Endothelial cell of hepatic sinusoid (primary cell): Measurements from ENCODE around the gene SPATA4.

ENCODE experiments used
- in situ Hi-C: cut with HindIII; loops from 2 replicates; pipeline ENCODE4 v1.10.0; 2017; ENCODE audit warnings: low sequenced_read_pairs

SPATA4 gene

DNA sequence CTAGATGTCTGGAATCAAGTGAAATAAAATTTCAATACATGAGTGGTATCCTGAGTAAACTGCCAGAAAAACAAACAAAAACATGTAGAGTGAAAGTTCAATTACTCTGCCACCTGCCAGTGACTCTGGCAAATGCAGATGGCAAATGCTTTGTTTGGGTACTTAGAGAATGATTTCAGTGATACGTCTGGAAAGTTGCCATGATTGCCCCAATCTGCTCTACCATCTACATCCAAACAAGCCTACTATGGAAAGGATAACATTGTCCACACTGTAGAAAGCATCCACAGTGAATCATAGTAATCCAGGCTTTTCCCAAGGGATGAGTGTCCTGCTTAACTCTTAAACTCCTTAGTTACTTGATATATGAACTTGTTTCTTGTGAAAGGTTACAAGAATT is 3.4 kb downstream of the SPATA4 start:
- in situ Hi-C loops, result no loop called here

DNA sequence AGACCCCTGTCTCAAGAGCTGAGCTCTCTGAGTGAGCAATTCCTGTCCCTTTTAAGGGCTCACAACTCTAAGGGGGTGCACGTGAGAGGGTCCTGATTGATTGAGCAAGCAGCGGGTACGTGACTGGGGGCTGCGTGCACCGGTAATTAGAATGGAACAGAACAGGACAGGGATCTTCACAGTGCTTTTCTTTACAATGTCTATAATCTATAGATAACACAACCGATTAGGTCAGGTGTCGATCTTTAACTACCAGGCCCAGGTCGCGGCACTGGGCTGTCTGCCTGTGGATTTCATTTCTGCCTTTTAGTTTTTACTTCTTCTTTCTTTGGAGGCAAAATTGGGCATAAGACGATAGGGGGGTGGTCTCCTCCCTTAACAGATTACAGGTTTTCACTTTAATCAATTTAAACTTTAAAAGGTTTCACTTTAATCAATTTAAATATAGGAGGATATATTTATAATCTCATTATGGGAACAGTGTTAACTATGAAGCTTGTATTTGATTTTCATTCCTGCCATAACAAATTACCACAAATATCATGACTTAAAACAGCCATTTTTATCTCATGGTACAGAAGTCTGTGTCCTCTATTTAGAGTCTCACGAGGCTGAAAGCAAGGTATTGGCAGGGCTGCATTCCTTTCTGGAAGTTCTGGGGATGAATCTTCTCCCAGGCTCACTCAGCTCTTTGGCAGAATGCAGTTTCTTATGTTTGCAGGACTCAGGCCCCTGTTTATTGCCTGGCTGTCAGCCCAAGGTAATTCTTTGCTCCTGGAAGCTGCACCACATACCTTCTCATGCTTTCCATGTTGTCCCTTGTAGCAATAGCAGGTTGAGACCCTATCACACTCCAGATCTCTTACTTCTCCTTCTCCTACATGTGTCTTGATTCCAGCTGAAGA is 5.2 kb downstream of the SPATA4 start:
- in situ Hi-C loops, result no loop called here

DNA sequence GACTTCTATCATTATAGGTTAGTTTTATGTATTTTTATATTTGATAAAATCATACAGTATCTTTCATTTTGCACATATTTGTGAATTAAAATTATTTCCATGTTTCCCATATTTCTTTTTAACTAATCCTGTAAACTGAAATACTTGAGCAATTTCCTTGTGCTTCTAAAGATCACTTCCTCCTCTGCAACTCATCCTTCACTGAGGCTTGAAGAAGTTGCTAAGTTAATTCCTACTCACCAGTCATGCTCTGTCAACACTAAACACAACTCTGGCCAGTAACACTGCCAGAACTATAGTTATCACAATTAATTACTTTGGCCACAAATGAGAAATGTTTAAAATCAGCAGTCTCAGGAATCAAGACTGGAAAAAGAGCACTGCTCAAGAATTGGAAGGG is 6.7 kb downstream of the SPATA4 start:
- in situ Hi-C loops, result no loop called here

DNA sequence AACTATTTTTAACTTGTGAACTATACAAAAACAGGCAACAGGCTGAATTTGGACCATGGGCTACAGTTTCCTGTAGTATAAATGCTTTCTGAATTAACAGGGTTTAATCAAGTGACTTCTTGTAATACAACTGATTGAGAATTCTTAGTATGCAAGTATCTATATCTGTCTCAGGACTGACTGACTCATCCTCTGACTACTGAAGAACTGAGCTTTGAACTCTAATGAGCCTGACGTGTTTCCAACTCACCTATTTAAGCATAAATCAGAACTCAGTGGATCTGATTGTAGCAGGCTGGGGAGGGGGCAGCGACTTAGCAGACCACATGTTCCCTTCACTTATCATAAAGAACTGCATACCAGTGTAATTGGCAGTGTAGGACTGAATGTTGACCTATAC is 7.8 kb downstream of the SPATA4 start:
- in situ Hi-C loops, result no loop called here

DNA sequence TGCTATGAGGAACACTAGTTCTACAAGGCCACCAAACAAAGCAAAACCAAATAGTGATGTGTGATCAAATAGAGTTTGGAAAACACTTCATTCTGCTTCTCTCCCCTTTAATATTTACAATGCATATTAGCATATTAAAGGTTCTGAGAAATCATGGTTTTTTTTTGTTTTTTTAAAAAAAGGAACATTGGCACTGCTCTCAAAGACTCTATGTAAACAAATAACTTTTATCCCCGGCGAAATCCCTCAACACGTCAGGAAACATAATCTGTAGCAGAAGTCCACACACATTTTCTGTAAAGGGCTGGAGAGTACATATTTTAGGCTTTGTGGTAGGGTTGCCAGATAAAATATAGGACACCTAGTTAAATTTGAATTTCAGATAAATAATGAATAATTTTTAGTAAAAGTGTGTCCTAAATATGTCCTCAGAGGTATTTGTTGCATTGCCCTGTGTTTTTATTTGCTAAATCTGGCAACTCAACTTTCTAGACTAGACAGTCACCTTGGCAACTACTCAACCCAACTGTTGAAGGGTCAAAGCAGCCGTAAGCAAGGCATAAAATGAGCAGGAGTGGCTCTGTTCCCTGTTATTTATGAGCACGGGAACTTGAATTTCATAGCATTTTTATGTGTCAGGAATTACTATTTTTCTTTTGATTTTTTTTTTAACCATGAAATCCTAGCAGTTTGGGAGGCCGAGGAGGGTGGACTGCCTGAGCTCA is 8.6 kb downstream of the SPATA4 start:
- in situ Hi-C loops, result no loop called here

DNA sequence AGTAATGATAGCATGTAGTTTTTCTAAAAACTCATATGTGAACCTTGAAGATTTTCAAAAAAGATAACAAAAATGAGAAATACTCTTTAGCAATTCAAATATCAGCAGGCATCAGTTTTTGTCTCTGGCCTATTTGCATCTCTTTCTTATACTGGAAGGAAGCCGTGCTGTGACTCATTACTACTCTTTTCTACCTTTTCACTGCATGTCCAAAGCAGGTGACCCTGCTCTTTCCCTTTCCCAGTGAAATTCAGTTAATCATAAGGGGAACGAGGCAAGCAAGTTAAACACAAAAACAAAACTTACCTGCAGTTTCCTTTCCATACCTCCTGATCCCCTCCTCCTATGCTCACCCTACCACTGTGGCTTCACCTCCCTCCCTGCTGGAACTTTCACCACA is 9.3 kb downstream of the SPATA4 start:
- in situ Hi-C loops, result no loop called here

DNA sequence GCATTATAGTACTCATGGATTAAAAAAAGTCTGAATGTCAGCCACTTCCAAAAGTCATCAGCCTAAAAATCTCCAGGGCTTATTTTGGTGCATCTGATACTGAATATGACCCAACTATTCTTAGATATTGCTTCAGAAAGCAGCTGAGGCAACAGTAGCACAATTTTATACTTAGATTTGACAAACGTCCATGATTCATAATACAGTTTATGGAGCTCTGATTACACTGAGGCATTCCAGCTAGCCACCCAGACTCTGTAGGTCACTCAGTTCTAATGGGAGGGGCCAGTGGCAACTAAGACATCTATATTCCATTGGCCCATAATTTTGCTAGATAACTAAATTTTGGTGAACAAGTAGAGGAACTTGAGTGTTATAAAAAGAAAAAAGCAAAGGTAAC is 10.3 kb downstream of the SPATA4 start:
- in situ Hi-C loops, result no loop called here

DNA sequence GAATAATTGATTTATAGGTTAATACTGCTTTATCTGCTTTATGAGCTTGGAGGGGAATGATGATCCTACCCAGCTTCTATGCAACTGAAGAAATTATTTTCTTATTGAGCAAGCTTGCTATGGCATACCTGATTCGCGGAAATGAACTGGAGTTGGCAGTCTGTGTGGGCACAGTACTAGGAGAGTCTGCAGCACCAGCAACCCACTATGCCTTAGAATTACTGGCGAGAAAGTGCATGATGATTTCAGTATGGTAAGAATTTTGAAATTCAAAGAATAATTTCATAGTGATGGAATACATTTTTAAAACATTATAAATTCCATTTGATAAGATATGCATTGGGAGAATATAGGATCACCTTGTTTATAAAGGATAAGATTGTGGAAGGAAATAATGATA is 32.3 kb downstream of the SPATA4 start:
- in situ Hi-C loops, result no loop called here

DNA sequence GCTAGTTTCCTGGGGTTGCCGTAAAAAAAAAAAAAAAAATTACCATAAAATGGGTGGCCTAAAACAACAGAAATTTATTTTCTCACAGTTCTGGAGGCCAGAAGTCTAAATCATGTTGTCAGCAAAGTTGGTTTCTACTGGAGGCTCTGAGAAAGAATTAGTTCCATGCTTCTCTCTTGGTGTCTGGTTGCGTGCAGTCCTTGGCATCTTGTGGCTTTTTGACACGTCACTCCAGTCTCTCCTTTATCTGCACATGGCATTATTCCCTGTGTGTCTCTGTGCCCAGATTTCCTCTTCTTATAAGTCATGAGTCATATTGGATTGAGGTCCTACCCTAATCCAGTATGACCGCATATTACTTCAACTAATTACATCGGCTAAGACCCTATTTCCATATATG is 38.7 kb downstream of the SPATA4 start:
- in situ Hi-C loops, result no loop called here

DNA sequence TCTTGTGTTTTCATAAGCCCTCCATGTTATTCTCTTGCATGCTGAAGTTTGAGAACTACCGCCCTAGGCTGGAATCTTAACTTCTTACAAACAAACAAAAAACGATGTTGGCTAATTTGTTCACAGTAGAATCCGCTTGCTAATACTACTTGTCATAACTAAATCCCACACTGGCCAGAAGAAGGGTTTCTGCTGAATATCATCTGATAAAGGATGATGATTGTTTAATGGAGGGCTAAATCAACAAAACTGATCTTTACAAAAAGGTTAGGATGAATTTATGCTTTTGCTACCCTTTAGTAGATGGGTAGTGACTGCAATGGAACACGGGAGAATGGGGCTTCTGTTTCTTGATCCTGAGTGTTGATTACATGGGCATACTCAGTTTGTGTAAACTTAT is 42.3 kb downstream of the SPATA4 start:
- in situ Hi-C loops, result no loop called here

DNA sequence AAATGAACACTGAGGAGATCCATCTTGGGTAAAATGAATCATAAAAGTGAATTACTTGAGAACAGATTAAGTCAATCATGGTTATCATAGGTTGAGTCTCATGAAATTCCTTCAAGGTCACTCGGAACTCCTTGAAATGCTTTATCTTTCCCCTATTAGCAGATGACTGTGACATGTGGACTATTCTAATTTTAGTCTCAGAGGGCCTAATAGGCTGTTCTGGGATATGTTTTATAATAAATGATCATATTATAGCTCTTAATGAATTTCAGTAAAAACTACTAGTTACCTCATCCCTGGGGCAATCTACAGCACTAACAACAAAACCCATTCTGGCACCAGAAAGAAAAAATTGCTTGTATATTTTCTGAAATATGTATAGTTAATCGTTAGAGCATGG is 44.7 kb downstream of the SPATA4 start:
- in situ Hi-C loops, result no loop called here

DNA sequence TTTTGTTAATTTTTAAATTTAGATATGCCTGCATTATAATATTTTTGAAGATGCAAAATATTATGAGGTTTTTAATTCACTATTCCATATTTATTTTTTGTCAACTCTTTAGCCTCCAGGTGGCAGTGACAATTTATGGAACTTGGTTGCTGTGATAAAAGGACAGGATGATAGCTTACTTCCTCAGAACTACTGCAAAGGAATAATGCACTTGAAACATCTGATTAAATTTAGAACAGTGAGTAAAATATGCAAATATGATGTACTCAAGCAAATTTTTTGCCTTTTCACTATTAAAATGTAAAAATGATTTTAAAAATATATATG is 45.1 kb downstream of the SPATA4 start:
- in situ Hi-C loops, result no loop called here

DNA sequence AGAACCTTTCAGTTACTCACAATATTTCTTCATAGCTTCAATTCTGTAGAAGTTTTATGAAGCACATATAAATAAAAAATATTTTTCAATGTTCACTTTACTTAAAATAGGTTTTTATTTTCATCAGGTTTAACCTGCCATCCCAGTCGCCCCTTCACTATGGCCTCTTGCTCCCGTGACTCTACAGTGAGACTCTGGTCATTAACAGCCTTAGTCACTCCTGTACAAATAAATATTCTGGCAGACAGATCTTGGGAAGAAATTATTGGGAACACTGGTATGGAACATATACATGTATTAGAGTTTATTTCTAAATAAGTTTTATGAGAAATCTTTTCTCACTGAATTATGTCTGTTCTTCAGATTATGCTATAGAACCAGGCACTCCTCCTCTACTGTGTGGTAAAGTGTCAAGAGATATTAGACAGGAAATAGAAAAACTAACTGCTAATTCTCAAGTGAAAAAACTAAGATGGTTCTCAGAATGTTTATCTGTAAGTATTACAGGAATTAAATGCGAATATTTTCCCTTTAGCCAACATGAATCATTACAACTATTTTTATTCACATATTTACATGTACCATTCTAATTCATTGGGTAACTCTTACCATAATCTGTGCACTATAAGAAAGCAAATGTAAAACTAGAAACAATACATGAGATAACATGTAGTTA is 45.6 kb downstream of the SPATA4 start:
- in situ Hi-C loops, result no loop called here

DNA sequence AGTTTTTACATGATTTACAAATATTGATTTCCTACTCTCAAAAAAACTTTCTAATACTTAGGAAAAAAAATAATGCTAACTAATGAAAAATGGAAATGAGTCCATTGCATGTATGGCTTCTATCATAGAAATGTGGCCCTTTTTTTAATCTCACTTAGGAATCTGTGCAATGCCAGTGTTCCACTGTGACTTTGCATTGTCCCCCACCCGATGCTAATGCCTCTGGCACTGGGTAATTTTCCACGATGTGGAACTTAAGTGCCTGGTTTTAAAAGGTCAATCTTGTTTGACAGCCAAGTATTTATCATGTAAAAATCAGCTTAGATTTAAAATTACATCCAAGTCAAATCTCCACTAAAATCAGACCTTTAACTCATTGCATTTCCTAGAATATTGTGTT is 53.1 kb downstream of the SPATA4 start:
- in situ Hi-C loops, result no loop called here

DNA sequence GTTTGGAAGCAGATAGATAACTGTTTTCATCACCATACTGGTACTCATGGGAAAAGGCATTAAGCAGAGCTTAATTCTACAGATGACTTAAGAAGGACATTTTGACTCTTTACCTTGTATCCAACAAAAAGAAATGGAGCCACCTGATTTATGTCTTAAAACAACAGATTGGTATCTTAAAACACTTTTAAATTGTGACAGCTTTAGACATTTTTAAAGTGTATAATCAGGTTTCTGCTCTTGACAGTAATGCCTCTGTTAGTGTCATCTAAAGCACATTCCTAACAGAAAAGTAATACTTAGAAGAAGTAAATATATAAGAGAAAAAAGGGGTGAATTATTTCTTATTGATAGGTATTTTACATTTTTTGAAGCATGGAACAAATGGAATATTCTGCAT is 55.9 kb downstream of the SPATA4 start:
- in situ Hi-C loops, result no loop called here

DNA sequence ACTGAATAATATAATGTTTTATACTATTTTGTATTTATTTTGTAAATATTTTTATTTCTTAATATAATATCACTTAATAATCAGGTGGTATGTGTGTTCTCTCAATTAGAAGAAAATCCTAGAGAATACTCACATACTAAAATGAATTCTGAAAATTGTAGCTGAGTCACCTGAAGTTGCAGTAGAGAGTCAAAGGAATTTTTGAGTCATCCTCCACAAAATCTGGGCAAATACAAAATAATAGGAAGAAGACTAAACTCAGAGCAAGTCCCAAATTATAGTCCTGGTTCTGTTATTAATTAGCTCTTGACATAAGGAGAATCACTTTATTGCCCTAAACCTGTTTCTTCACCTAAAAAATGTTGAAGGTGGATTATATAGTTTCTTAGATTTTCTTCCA is 57.8 kb downstream of the SPATA4 start:
- in situ Hi-C loops, result no loop called here

DNA sequence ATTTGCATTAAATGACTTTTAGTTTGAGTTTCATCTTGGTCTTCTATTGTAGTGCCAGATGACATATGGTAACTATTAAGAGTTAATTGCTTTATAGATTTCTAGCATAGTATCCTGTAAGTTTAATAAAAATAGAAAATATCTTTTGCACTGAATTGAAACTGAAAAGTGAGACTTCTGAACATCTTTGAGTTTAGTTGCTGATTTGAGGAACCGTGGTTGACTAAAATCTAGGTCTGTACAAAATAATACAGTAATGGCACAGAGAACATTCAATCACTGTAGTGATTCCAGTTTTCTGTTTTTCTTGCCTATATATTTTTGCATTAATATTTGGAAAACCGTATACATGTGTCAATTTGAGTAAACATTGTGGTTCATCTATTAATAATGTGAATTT is 60.7 kb downstream of the SPATA4 start:
- in situ Hi-C loops, result no loop called here
